Measurements from ENCODE around the gene PFKFB2. TPM values are rescaled to one million over a fixed set of nuclear protein-coding genes. Genes with fewer than 3 reads are reported as not detected.

The PFKFB2 gene
- total and polyA plus RNA-seq, 2 experiments from 2014 or later, result 9.5 to 19.2 TPM

- H3K9me3 ChIP-seq (ENCODE audit: low read depth), result no peaks in the 10 kb centered on the region
- no peak overlapping the region for H3K4me3 ChIP-seq
- DNase-seq (ENCODE audit: low spot score), result no peak
- H3K4me2 ChIP-seq, result peak overlapping the region; percentile 77
- H3K27ac ChIP-seq, result peak overlapping the region; percentile 100
- peaks cover 22% of the 10 kb centered on the region for H3K79me2 ChIP-seq
- H3K36me3 ChIP-seq (replicated peaks; ENCODE audit: insufficient read depth, low read depth), result no peaks in the 10 kb centered on the region
- no peak overlapping the region for H2AFZ ChIP-seq
- no peaks in the 10 kb centered on the region for H3K27me3 ChIP-seq
- H3K9me2 ChIP-seq (replicated peaks; ENCODE audit: insufficient read depth), result no peaks in the 10 kb centered on the region
- H4K20me1 ChIP-seq (ENCODE audit: insufficient read depth, poor library complexity, severe bottlenecking), result no peaks in the 10 kb centered on the region
- peaks cover 54% of the 10 kb centered on the region for H3K4me1 ChIP-seq (ENCODE audit: insufficient read depth)
- 64% methylated on average over 1 of the region's 1 CpG for WGBS (ENCODE audit: low lambda C conversion rate, missing lambda C conversion rate)
- no peak for TF ChIP-seq CTCF (IDR thresholded peaks at IDR 0.05; ENCODE audit: poor library complexity)
- no peak for TF ChIP-seq EZH2 (IDR thresholded peaks at IDR 0.05; ENCODE audit: borderline replicate concordance)
- no peak for TF ChIP-seq EZH2phosphoT487 (IDR thresholded peaks at IDR 0.05; ENCODE audit: low read depth, severe bottlenecking, unreplicated experiment)
Observed at GRCh38 chr1:207027921-207028320, 25.2 kb upstream of the PFKFB2 start.

GRCh38 chr1:207028884-207029650, 24.0 kb upstream of the PFKFB2 start:
- H3K9me2 ChIP-seq (replicated peaks; ENCODE audit: insufficient read depth), result no peaks in the 10 kb centered on the region
- no peaks in the 10 kb centered on the region for H3K9me3 ChIP-seq (ENCODE audit: low read depth)
- TF ChIP-seq CTCF (IDR thresholded peaks at IDR 0.05; ENCODE audit: poor library complexity) (no peak), EZH2phosphoT487 (IDR thresholded peaks at IDR 0.05; ENCODE audit: low read depth, severe bottlenecking, unreplicated experiment) (no peak), EZH2 (IDR thresholded peaks at IDR 0.05; ENCODE audit: borderline replicate concordance) (no peak)
- H3K36me3 ChIP-seq (replicated peaks; ENCODE audit: insufficient read depth, low read depth), result no peaks in the 10 kb centered on the region
- peaks cover 58% of the 10 kb centered on the region for H3K4me1 ChIP-seq (ENCODE audit: insufficient read depth)
- 79% methylated on average over 2 of the region's 2 CpGs for WGBS (ENCODE audit: low lambda C conversion rate, missing lambda C conversion rate)
- peaks cover 22% of the 10 kb centered on the region for H3K79me2 ChIP-seq
- H3K27ac ChIP-seq, result peak overlapping the region; percentile 100
- peak overlapping the region; percentile 77 for H3K4me2 ChIP-seq
- H4K20me1 ChIP-seq (ENCODE audit: insufficient read depth, poor library complexity, severe bottlenecking), result no peaks in the 10 kb centered on the region
- no peak overlapping the region for H3K4me3 ChIP-seq
- H2AFZ ChIP-seq, result no peak overlapping the region
- no peak for DNase-seq (ENCODE audit: low spot score)
- H3K27me3 ChIP-seq, result no peaks in the 10 kb centered on the region

- 53% methylated on average over 5 of the region's 5 CpGs for WGBS (ENCODE audit: low lambda C conversion rate, missing lambda C conversion rate)
- Histone ChIP-seq H3K27ac (peak overlapping the region; percentile 100), H3K27me3 (no peaks in the 10 kb centered on the region), H3K4me3 (no peak overlapping the region), H3K4me1 (ENCODE audit: insufficient read depth) (peaks cover 52% of the 10 kb centered on the region), H3K9me3 (ENCODE audit: low read depth) (no peaks in the 10 kb centered on the region), H4K20me1 (ENCODE audit: insufficient read depth, poor library complexity, severe bottlenecking) (no peaks in the 10 kb centered on the region), H2AFZ (no peak overlapping the region), H3K4me2 (peak overlapping the region; percentile 77), H3K36me3 (replicated peaks; ENCODE audit: insufficient read depth, low read depth) (no peaks in the 10 kb centered on the region), H3K79me2 (peaks cover 22% of the 10 kb centered on the region), H3K9me2 (replicated peaks; ENCODE audit: insufficient read depth) (no peaks in the 10 kb centered on the region)
- no peak for TF ChIP-seq EZH2 (IDR thresholded peaks at IDR 0.05; ENCODE audit: borderline replicate concordance)
- TF ChIP-seq CTCF (IDR thresholded peaks at IDR 0.05; ENCODE audit: poor library complexity), result no peak
- TF ChIP-seq EZH2phosphoT487 (IDR thresholded peaks at IDR 0.05; ENCODE audit: low read depth, severe bottlenecking, unreplicated experiment), result no peak
- no peak for DNase-seq (ENCODE audit: low spot score)
Observed at GRCh38 chr1:207029701-207030521, 23.2 kb upstream of the PFKFB2 start.

Measured in hepatocyte (in vitro differentiated cells).